HCT116 (cell line): Measurements from ENCODE around the gene PCNX1. TPM values are rescaled to one million over a fixed set of nuclear protein-coding genes. Genes with fewer than 3 reads are reported as not detected.

Experiments used
- ATAC-seq: fragments of 200-7000 bp; cut with Tn5 transposase; 2 replicates; pipeline ENCODE4 v1.9.1; 2020; ENCODE audit warnings: mild to moderate bottlenecking, moderate library complexity
- BruUV-seq: library from RNA; stranded (reverse); fragments of 400-500 nt; replicated peaks from 2 replicates; lab custom pipeline; 2021; lab: Mats Ljungman, UMichigan
- CTCF ChIA-PET: fragments of 300-600 bp; sonication (Branson Sonifier 250); formaldehyde crosslinking; loops from one replicate; lab custom pipeline; 2021; ENCODE audit warnings: antibody characterized with exemption; lab: Charles Lee
- POLR2A ChIA-PET: fragments of 300-600, 350-600 bp; sonication (Branson Sonifier 250); formaldehyde crosslinking; loops from one replicate; lab custom pipeline; 2021; ENCODE audit warnings: antibody characterized with exemption; lab: Charles Lee
- RAD21 ChIA-PET, 2 experiments: fragments of 300-600 bp; sonication (Branson Sonifier 250); formaldehyde crosslinking; loops; one replicate each; lab custom pipeline; 2023; ENCODE audit warnings: low total read pairs in 2 of 2; ENCODE audit not compliant: uncharacterized antibody in 2 of 2, unreplicated experiment in 2 of 2, low non-redundant PET in 1 of 2; lab: Charles Lee
- DNase-seq: peaks from one replicate; pipeline ENCODE4 v3.0.0-alpha.2; 2010; ENCODE audit warnings: low read depth, low spot score
- H2AFZ ChIP-seq: fragments of 200-600 bp; shearing (Covaris generic), sonication (generic); 2 replicates; pipeline ENCODE4 v1.6.1; 2017; ENCODE audit warnings: low read depth, mixed run types, mixed read lengths, antibody characterized with exemption, low read length; ENCODE audit not compliant: poor library complexity, severe bottlenecking
- H3K27ac ChIP-seq: 2 replicates; pipeline ENCODE4 v1.5.1; 2012; ENCODE audit warnings: low read depth, low read length
- H3K27me3 ChIP-seq: fragments of 200-600 bp; sonication (generic); 2 replicates; pipeline ENCODE4 v1.6.1; 2016; ENCODE audit warnings: mixed run types, low read length, mixed read lengths; ENCODE audit not compliant: insufficient read depth
- H3K36me3 ChIP-seq, 2 experiments: fragments of 200-500 bp in 1 of 2; fragments of 200-600 bp in 1 of 2; sonication (Bioruptor generic) in 1 of 2; sonication (generic) in 1 of 2; 2 replicates each; pipeline versions ENCODE4 v1.5.1 to v1.6.1; 2014 to 2016; ENCODE audit warnings: low read length in 2 of 2, inconsistent platforms in 1 of 2, mixed read lengths in 1 of 2, mixed run types in 1 of 2; ENCODE audit not compliant: insufficient read depth in 2 of 2, control insufficient read depth in 1 of 2
- H3K4me1 ChIP-seq, 2 experiments: fragments of 200-600 bp in 1 of 2; sonication (generic) in 1 of 2; 2 replicates each; pipeline versions ENCODE4 v1.5.1 to v1.6.1; 2012 to 2017; ENCODE audit warnings: low read length in 2 of 2, inconsistent platforms in 1 of 2, mild to moderate bottlenecking in 1 of 2, mixed read lengths in 1 of 2, mixed run types in 1 of 2, moderate library complexity in 1 of 2; ENCODE audit not compliant: insufficient read depth in 2 of 2, control insufficient read depth in 1 of 2
- H3K4me2 ChIP-seq: fragments of 200-600 bp; sonication (generic); 2 replicates; pipeline ENCODE4 v1.6.1; 2017; ENCODE audit warnings: mixed run types, low read length, mixed read lengths
- H3K4me3 ChIP-seq, 2 experiments: fragments of 200-600 bp in 1 of 2; sonication (generic) in 1 of 2; replicated peaks in 1 of 2; 2 replicates each; pipeline ENCODE4 v1.5.1; 2011 to 2016; ENCODE audit warnings: low read length in 2 of 2, control low read depth in 1 of 2, low read depth in 1 of 2, mild to moderate bottlenecking in 1 of 2, mixed read lengths in 1 of 2, mixed run types in 1 of 2
- H3K79me2 ChIP-seq: fragments of 200-600 bp; sonication (generic); 2 replicates; pipeline ENCODE4 v1.6.1; 2017; ENCODE audit warnings: mild to moderate bottlenecking, mixed run types, low read length, moderate library complexity, mixed read lengths; ENCODE audit not compliant: insufficient read depth
- H3K9ac ChIP-seq: fragments of 200-600 bp; sonication (generic); 2 replicates; pipeline ENCODE4 v1.6.1; 2016; ENCODE audit warnings: low read length, mixed read lengths
- H3K9me2 ChIP-seq: fragments of 200-600 bp; sonication (generic), shearing (Covaris generic); 2 replicates; pipeline ENCODE4 v1.6.1; 2017; ENCODE audit warnings: mixed run types, mild to moderate bottlenecking, moderate library complexity; ENCODE audit not compliant: insufficient read depth
- H3K9me3 ChIP-seq, 2 experiments: fragments of 200-500 bp in 1 of 2; fragments of 200-600 bp in 1 of 2; sonication (Bioruptor generic) in 1 of 2; sonication (generic) in 1 of 2; 2 replicates each; pipeline ENCODE4 v1.6.1; 2014 to 2017; ENCODE audit warnings: low read length in 2 of 2, mixed read lengths in 2 of 2, inconsistent platforms in 1 of 2, low read depth in 1 of 2, mild to moderate bottlenecking in 1 of 2, mixed run types in 1 of 2, moderate library complexity in 1 of 2; ENCODE audit not compliant: control insufficient read depth in 1 of 2, insufficient read depth in 1 of 2
- H4K20me1 ChIP-seq: fragments of 200-600 bp; sonication (generic), shearing (Covaris generic); 2 replicates; pipeline ENCODE4 v1.6.1; 2017; ENCODE audit warnings: mixed run types, mild to moderate bottlenecking, moderate library complexity; ENCODE audit not compliant: insufficient read depth
- CBX3 ChIP-seq: IDR thresholded peaks from 2 replicates; pipeline ENCODE4 v1.6.1; 2012; ENCODE audit warnings: low read depth
- CTCF ChIP-seq, 3 experiments: fragments of 200-600 bp in 1 of 3; sonication (generic) in 1 of 3; IDR thresholded peaks in 2 of 3; conservative IDR thresholded peaks in 1 of 3; 2 replicates each; pipeline ENCODE4 v1.5.1; 2012 to 2017; ENCODE audit warnings: low read depth in 2 of 3, low read length in 2 of 3, antibody characterized with exemption in 1 of 3, borderline replicate concordance in 1 of 3, control low read depth in 1 of 3, mild to moderate bottlenecking in 1 of 3, mixed read lengths in 1 of 3, mixed run types in 1 of 3, moderate library complexity in 1 of 3; ENCODE audit not compliant: insufficient read depth in 1 of 3
- EGR1 ChIP-seq: IDR thresholded peaks from 2 replicates; pipeline ENCODE4 v1.6.1; 2012; ENCODE audit warnings: low read depth
- EZH2 ChIP-seq: fragments of 200-600 bp; sonication (generic); IDR thresholded peaks from 2 replicates; pipeline ENCODE4 v1.6.1; 2017; ENCODE audit warnings: antibody characterized with exemption, mixed run types
- EZH2phosphoT487 ChIP-seq: fragments of 200-600 bp; IDR thresholded peaks from 2 replicates; pipeline ENCODE4 v1.6.1; 2018; ENCODE audit warnings: antibody characterized with exemption, borderline replicate concordance
- FOSL1 ChIP-seq: IDR thresholded peaks from 2 replicates; pipeline ENCODE4 v1.6.1; 2012; ENCODE audit warnings: low read depth
- JUND ChIP-seq: IDR thresholded peaks from 2 replicates; pipeline ENCODE4 v1.6.1; 2012
- MAX ChIP-seq: IDR thresholded peaks from 2 replicates; pipeline ENCODE4 v1.6.1; 2012
- POLR2AphosphoS5 ChIP-seq: IDR thresholded peaks from 2 replicates; pipeline ENCODE4 v1.6.1; 2011; ENCODE audit warnings: mild to moderate bottlenecking, low read depth, low read length, moderate library complexity
- RAD21 ChIP-seq: IDR thresholded peaks from 2 replicates; pipeline ENCODE4 v1.6.1; 2012; ENCODE audit warnings: low read depth, mild to moderate bottlenecking
- REST ChIP-seq: IDR thresholded peaks from 2 replicates; pipeline ENCODE4 v1.6.1; 2012; ENCODE audit warnings: low read depth
- SP1 ChIP-seq: IDR thresholded peaks from 2 replicates; pipeline ENCODE4 v1.6.1; 2012; ENCODE audit warnings: low read depth
- SRF ChIP-seq: IDR thresholded peaks from 2 replicates; pipeline ENCODE4 v1.6.1; 2012; ENCODE audit warnings: low read depth
- TCF7L2 ChIP-seq: IDR thresholded peaks from 2 replicates; pipeline ENCODE4 v1.7.0; 2011; ENCODE audit warnings: borderline replicate concordance, inconsistent platforms; ENCODE audit not compliant: insufficient read depth, insufficient read length; ENCODE audit errors: extremely low read depth
- ZBTB33 ChIP-seq: IDR thresholded peaks from 2 replicates; pipeline ENCODE4 v1.6.1; 2011; ENCODE audit warnings: mild to moderate bottlenecking, low read length, moderate library complexity; ENCODE audit not compliant: insufficient replicate concordance; ENCODE audit errors: extremely low read depth
- ZFX ChIP-seq: fragments of 450-650 bp; IDR thresholded peaks from 2 replicates; pipeline ENCODE4 v1.6.1; 2017
- intact Hi-C: fragments of 100-400 bp; cut with micrococcal nuclease; formaldehyde crosslinking; loops from 2 replicates; pipeline ENCODE4 v1.10.0; 2022
- total RNA-seq: library from RNA; stranded (reverse); gene quantifications from one replicate; pipeline ENCODE4 v1.2.1, GENCODE V29; 2021; ENCODE audit not compliant: unreplicated experiment

Gene PCNX1
- total RNA-seq, 1 experiment from 2014 or later = 52.2 TPM

- CTCF ChIA-PET = no interaction called here
- TF ChIP-seq POLR2AphosphoS5 (no peak), SP1 (no peak), CTCF (IDR thresholded peaks at IDR 0.05 in 2 of 3, conservative IDR thresholded peaks at IDR 0.05 in 1 of 3; ENCODE audit: borderline replicate concordance in 1 of 3, insufficient read depth in 1 of 3, low read depth in 2 of 3, low read length in 2 of 3) (no peak), SRF (no peak), JUND (no peak), CBX3 (no peak), EGR1 (no peak), ZBTB33 (no peak), TCF7L2 (no peak), EZH2 (no peak), RAD21 (no peak), ZFX (no peak), FOSL1 (no peak), REST (no peak), EZH2phosphoT487 (no peak), MAX (no peak)
- Histone ChIP-seq H3K9ac (no peak overlapping the region), H3K4me2 (no peak overlapping the region), H3K27ac (no peak overlapping the region), H4K20me1 (no peaks in the 10 kb centered on the region), H3K4me1 (no peaks in the 10 kb centered on the region), H3K79me2 (no peaks in the 10 kb centered on the region), H2AFZ (no peak overlapping the region), H3K36me3 (no peaks in the 10 kb centered on the region), H3K9me2 (no peaks in the 10 kb centered on the region), H3K27me3 (no peaks in the 10 kb centered on the region), H3K4me3 (no peak overlapping the region), H3K9me3 (peaks cover 4 to 7% of the 10 kb centered on the region in 2 experiments; a peak in 2 of 4 replicates)
- BruUV-seq = no TSS peak
- intact Hi-C loops = no loop called here
- RAD21 ChIA-PET = no interaction called here
- DNase-seq (no peak), ATAC-seq (no peak)
- POLR2A ChIA-PET = no interaction called here
Measured at GRCh38 chr14:70871863-70872677, 35.2 kb upstream of the PCNX1 start.
